ENCODE results near the gene WNK2.

The WNK2 gene

GRCh38 chr9:93243112-93243511 is 59.2 kb downstream of the WNK2 start:
- no peaks in the 10 kb centered on the region for H4K20me1 ChIP-seq (ENCODE audit: insufficient read depth)
- no peaks in the 10 kb centered on the region for H3K79me2 ChIP-seq (ENCODE audit: insufficient read depth, low read depth)
- no peak overlapping the region for H2AFZ ChIP-seq (ENCODE audit: low read depth)
- H3K27me3 ChIP-seq (ENCODE audit: insufficient read depth, low read depth) = no peaks in the 10 kb centered on the region
- TF ChIP-seq CTCF (conservative IDR thresholded peaks at IDR 0.05; ENCODE audit: low read depth, low read length) = no peak
- no peaks in the 10 kb centered on the region for H3K36me3 ChIP-seq (ENCODE audit: insufficient read depth)
- no peak overlapping the region for H3K9ac ChIP-seq
- no peak overlapping the region for H3K27ac ChIP-seq
- no peak overlapping the region for H3K4me2 ChIP-seq
- no peak overlapping the region for H3K4me3 ChIP-seq (IDR thresholded peaks at IDR 0.05; ENCODE audit: insufficient read depth, low read depth, low read length)
- peaks cover 18% of the 10 kb centered on the region for H3K4me1 ChIP-seq (ENCODE audit: low read depth, poor library complexity, severe bottlenecking)

GRCh38 chr9:93244101-93244500 is 60.2 kb downstream of the WNK2 start:
- H3K27ac ChIP-seq = no peak overlapping the region
- H3K27me3 ChIP-seq (ENCODE audit: insufficient read depth, low read depth) = no peaks in the 10 kb centered on the region
- no peak overlapping the region for H3K9ac ChIP-seq
- H2AFZ ChIP-seq (ENCODE audit: low read depth) = no peak overlapping the region
- no peak for TF ChIP-seq CTCF (conservative IDR thresholded peaks at IDR 0.05; ENCODE audit: low read depth, low read length)
- no peak overlapping the region for H3K4me3 ChIP-seq (IDR thresholded peaks at IDR 0.05; ENCODE audit: insufficient read depth, low read depth, low read length)
- H3K4me2 ChIP-seq = no peak overlapping the region
- H3K36me3 ChIP-seq (ENCODE audit: insufficient read depth) = no peaks in the 10 kb centered on the region
- H3K79me2 ChIP-seq (ENCODE audit: insufficient read depth, low read depth) = no peaks in the 10 kb centered on the region
- H3K4me1 ChIP-seq (ENCODE audit: low read depth, poor library complexity, severe bottlenecking) = peaks cover 12% of the 10 kb centered on the region
- no peaks in the 10 kb centered on the region for H4K20me1 ChIP-seq (ENCODE audit: insufficient read depth)

GRCh38 chr9:93244510-93245436 is 60.8 kb downstream of the WNK2 start:
- Histone ChIP-seq H3K27ac (no peak overlapping the region), H3K36me3 (ENCODE audit: insufficient read depth) (no peaks in the 10 kb centered on the region), H2AFZ (ENCODE audit: low read depth) (no peak overlapping the region), H3K9ac (no peak overlapping the region), H3K4me3 (IDR thresholded peaks at IDR 0.05; ENCODE audit: insufficient read depth, low read depth, low read length) (no peak overlapping the region), H4K20me1 (ENCODE audit: insufficient read depth) (no peaks in the 10 kb centered on the region), H3K79me2 (ENCODE audit: insufficient read depth, low read depth) (no peaks in the 10 kb centered on the region), H3K4me1 (ENCODE audit: low read depth, poor library complexity, severe bottlenecking) (peaks cover 5% of the 10 kb centered on the region), H3K4me2 (no peak overlapping the region), H3K27me3 (ENCODE audit: insufficient read depth, low read depth) (no peaks in the 10 kb centered on the region)
- no peak for TF ChIP-seq CTCF (conservative IDR thresholded peaks at IDR 0.05; ENCODE audit: low read depth, low read length)

- H3K27ac ChIP-seq = no peak overlapping the region
- no peak overlapping the region for H3K4me2 ChIP-seq
- peaks cover 4% of the 10 kb centered on the region for H3K4me1 ChIP-seq (ENCODE audit: low read depth, poor library complexity, severe bottlenecking)
- no peaks in the 10 kb centered on the region for H3K27me3 ChIP-seq (ENCODE audit: insufficient read depth, low read depth)
- no peak overlapping the region for H3K9ac ChIP-seq
- no peaks in the 10 kb centered on the region for H3K79me2 ChIP-seq (ENCODE audit: insufficient read depth, low read depth)
- no peaks in the 10 kb centered on the region for H3K36me3 ChIP-seq (ENCODE audit: insufficient read depth)
- H3K4me3 ChIP-seq (IDR thresholded peaks at IDR 0.05; ENCODE audit: insufficient read depth, low read depth, low read length) = no peak overlapping the region
- no peaks in the 10 kb centered on the region for H4K20me1 ChIP-seq (ENCODE audit: insufficient read depth)
- H2AFZ ChIP-seq (ENCODE audit: low read depth) = no peak overlapping the region
- no peak for TF ChIP-seq CTCF (conservative IDR thresholded peaks at IDR 0.05; ENCODE audit: low read depth, low read length)
Observed at GRCh38 chr9:93245437-93245970, 61.6 kb downstream of the WNK2 start.

Data from KMS-11 (cell line).